HG03432 (cell line): Measurements from ENCODE around the gene KCMF1.

Experiments used
- ATAC-seq: cut with Tn5 transposase; IDR thresholded peaks from one replicate; pipeline ENCODE4 v1.9.1; 2021; ENCODE audit warnings: mild to moderate bottlenecking, moderate library complexity; ENCODE audit not compliant: unreplicated experiment

Gene KCMF1

GRCh38 chr2:85076618-85077274, 105.8 kb downstream of the KCMF1 start:
- no peak for ATAC-seq

GRCh38 chr2:85077859-85078419, 107.0 kb downstream of the KCMF1 start:
- no peak for ATAC-seq

DNA sequence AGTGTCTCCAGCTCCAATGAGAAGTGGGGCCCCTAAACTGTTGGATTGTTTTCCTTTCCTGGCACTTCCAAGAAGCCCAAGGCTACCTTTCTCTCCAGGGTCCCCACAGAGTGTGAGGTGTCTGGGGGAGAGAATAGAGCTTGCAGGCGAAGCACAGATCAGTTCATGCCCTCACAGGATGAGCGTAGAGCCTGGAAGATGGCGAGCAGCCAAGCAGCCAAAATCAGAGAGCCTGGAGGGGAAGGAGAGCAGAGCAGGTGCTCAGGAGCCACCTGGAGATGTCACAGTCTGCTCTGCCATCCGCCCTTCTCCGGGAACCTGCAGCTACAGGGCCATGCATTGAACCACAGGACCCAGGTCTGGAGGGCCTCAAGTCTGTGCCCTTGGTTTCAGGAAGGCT, 107.6 kb downstream of the KCMF1 start:
- ATAC-seq = no peak

DNA sequence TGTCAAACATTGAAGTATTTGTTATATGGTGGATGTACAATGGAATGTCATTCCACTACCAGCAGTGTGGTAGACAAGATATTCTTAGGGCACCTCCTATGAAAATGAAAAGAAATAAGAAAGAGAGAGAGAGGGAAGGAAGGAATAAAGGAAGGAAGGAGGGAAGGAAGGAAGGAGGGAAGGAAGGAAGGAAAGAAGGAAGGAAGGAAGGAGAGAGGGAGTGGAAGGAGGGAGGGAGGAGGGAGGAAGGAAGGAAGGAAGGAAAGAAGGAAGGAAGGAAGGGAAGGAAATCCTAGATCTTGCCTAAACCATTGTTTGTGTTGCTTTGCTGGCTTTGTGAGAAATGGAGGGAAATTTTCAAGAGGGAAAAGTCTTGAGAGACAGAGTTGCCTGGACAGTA, 112.1 kb downstream of the KCMF1 start:
- ATAC-seq = no peak

DNA sequence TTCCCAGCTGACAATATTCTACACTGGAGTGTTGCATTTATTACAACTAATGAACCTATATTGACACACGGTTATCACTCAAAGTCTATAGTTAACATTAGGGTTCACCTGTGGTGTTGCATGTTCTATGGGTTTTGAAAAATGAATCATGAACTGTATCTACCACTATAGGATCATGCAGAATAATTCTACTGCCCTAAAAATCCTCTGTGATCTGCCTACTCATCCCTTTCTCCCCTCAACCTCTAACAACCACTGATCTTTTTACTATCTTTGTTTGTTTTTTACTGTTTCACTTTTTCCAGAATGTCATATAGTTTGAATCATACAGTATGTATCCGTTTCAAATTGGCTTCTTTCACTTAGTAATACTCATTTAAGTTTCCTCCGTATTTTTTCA, 114.6 kb downstream of the KCMF1 start:
- ATAC-seq = no peak

GRCh38 chr2:85087541-85087940, 116.6 kb downstream of the KCMF1 start:
- no peak for ATAC-seq

DNA sequence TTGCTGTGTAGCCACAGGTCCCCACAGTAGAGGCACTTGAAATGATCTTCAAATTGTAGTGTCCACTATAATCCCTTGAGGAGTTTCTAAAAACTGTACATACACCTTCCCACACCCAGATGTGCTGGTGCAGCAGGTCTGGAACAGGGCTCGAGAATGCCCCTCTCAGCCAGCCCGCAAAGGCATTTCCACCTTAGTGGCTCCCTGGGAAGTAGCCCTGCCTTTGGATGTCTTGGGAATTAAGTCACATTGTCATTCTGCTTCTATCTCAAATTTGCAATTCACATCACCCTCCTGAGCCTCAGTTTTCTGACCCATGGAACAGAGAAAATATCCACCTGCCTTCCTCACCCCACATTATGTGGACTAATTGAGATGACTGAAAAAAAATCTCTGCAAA, 118.0 kb downstream of the KCMF1 start:
- ATAC-seq = no peak

DNA sequence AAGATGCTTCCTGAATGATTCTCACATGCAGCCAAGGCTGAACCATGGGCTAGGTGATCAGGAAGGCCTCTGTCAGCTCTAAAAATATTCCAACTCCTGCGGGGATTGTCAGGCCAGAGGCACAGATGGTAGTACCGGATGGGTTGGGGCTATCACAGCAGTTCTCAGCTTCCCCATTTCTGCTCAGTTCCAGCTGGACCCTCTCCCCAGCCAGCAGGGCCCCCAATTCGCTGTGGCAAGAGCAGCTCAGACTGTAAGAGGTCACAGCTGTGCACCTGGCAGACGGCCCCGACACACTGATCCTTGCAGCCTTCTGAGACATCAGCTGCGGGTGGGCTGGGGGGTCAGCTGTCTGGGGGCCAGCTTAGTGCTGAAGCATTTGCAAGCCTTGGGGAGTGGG, 118.6 kb downstream of the KCMF1 start:
- no peak for ATAC-seq

DNA sequence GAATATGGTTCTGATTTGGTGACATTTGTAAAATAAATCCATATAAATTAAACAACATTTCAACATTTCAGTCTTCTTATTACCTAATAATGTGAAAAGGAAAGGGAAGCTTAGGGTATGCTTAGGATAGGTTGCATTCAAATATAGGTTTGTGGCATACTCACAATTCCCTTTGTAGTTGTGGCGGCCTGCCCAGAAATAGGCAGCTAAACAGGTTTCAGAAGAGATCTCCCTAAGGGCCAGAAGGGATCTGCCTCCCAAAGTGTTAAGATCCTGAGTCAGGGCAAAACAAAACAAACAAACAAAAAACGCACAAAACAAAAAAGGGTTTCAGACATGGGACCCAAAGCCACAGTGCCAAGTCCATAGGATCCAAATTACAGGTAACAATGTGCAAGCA, 120.9 kb downstream of the KCMF1 start:
- ATAC-seq = no peak

- ATAC-seq = no peak
Measured at GRCh38 chr2:85095094-85095493, 124.1 kb downstream of the KCMF1 start.

GRCh38 chr2:85096616-85097015, 125.7 kb downstream of the KCMF1 start:
- ATAC-seq = no peak

GRCh38 chr2:85104228-85104627, 133.3 kb downstream of the KCMF1 start:
- ATAC-seq = no peak

DNA sequence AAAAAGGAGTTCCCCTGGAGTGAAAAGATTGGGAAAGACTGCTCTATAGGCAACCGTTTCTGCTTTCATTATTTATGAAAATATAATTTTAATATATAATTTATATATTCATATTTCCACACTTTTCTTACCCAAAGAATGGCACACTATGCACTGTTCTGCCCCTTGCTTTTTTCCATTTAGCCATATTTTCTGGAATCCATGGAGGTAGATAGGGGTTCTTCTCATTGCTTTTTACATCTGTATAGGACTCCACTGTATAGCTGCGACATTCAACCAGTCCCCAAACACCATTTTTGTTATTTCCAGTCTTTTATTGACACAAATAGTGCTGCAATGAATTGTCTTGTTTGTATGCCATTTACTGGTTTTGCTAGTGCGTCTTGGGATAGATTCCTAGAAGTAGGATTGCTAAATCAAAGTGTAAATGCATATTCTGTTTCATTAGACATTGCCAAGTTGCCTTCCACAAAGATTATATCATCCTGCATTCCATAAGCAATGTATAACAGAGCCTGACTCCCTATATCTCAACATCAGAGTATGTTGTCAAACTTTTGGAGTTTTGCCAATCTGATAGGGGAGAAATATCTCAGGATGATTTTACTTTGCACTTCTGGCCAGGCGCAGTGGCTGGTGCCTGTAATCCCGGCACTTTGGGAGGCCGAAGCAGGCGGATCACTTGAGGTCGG, 135.7 kb downstream of the KCMF1 start:
- ATAC-seq = no peak
